Endothelial cell of umbilical vein (primary cell): Measurements from ENCODE around the gene ALDH5A1. TPM values are rescaled to one million over a fixed set of nuclear protein-coding genes. Genes with fewer than 3 reads are reported as not detected.

Source experiments
- BruUV-seq: library from RNA; stranded (reverse); fragments of 400-500 nt; replicated peaks from 2 replicates; lab custom pipeline; 2021; lab: Mats Ljungman, UMichigan
- CTCF ChIA-PET: fragments of 300-600, 350-600 bp; sonication (Branson Sonifier 250); formaldehyde crosslinking; loops from one replicate; lab custom pipeline; 2021; ENCODE audit warnings: antibody characterized with exemption, inconsistent platforms; lab: Charles Lee
- POLR2A ChIA-PET: fragments of 300-600, 350-600 bp; sonication (Branson Sonifier 250); formaldehyde crosslinking; loops from one replicate; lab custom pipeline; 2021; ENCODE audit warnings: antibody characterized with exemption, inconsistent platforms; lab: Charles Lee
- DNase-seq: peaks from one replicate; pipeline ENCODE4 v3.0.0-alpha.2; 2011; ENCODE audit warnings: low read depth, low spot score
- FAIRE-seq: peaks from 2 replicates; lab custom pipeline; 2011; peaks lifted over from hg19 to GRCh38; lab: Jason Lieb, UNC
- H2AFZ ChIP-seq: 2 replicates; pipeline ENCODE4 v1.6.0; 2012; ENCODE audit warnings: low read depth, low read length, control low read depth, inconsistent platforms
- H3K27ac ChIP-seq: 2 replicates; pipeline ENCODE4 v1.5.1; 2011; ENCODE audit warnings: low read depth, mild to moderate bottlenecking, control low read depth, low read length, moderate library complexity; ENCODE audit not compliant: insufficient read depth
- H3K27me3 ChIP-seq, 2 experiments: 2 replicates each; pipeline versions ENCODE4 v1.6.0 to v1.6.1; 2011; ENCODE audit warnings: low read length in 2 of 2, mixed read lengths in 1 of 2; ENCODE audit not compliant: control insufficient read depth in 2 of 2, insufficient read depth in 2 of 2
- H3K36me3 ChIP-seq, 2 experiments: 2 replicates in 1 of 2; 3 replicates in 1 of 2; pipeline ENCODE4 v1.5.1; 2011; ENCODE audit warnings: low read length in 2 of 2, mild to moderate bottlenecking in 1 of 2, moderate library complexity in 1 of 2; ENCODE audit not compliant: control insufficient read depth in 2 of 2, insufficient read depth in 2 of 2; ENCODE audit errors: extremely low read depth in 1 of 2
- H3K4me1 ChIP-seq: 3 replicates; pipeline ENCODE4 v1.5.1; 2011; ENCODE audit warnings: mild to moderate bottlenecking, low read length; ENCODE audit not compliant: control insufficient read depth, insufficient read depth; ENCODE audit errors: extremely low read depth
- H3K4me2 ChIP-seq: 2 replicates; pipeline ENCODE4 v1.6.1; 2011; ENCODE audit warnings: low read length, control low read depth, mixed read lengths; ENCODE audit not compliant: insufficient read depth
- H3K4me3 ChIP-seq, 3 experiments: fragments of 200-600 bp in 1 of 3; sonication (generic), shearing (Covaris generic) in 1 of 3; replicated peaks in 1 of 3; 2 replicates each; pipeline ENCODE4 v1.5.1; 2011 to 2016; ENCODE audit warnings: control low read depth in 3 of 3, low read length in 3 of 3, mild to moderate bottlenecking in 2 of 3, inconsistent platforms in 1 of 3, low read depth in 1 of 3, moderate library complexity in 1 of 3; ENCODE audit not compliant: insufficient read depth in 1 of 3
- H3K79me2 ChIP-seq: 2 replicates; pipeline ENCODE4 v1.6.0; 2012; ENCODE audit warnings: low read length, inconsistent platforms; ENCODE audit not compliant: control insufficient read depth, insufficient read depth
- H3K9ac ChIP-seq: replicated peaks from 2 replicates; pipeline ENCODE3; 2011; ENCODE audit warnings: low read length, control low read depth; ENCODE audit not compliant: insufficient read depth; ENCODE audit errors: extremely low read depth
- H3K9me1 ChIP-seq: replicated peaks from 3 replicates; pipeline ENCODE4 v1.6.0; 2011; ENCODE audit warnings: mild to moderate bottlenecking, low read length; ENCODE audit not compliant: control insufficient read depth, insufficient read depth; ENCODE audit errors: extremely low read depth
- H3K9me3 ChIP-seq: replicated peaks from 2 replicates; pipeline ENCODE4 v1.5.1; 2012; ENCODE audit warnings: low read length, inconsistent platforms; ENCODE audit not compliant: control insufficient read depth, insufficient read depth
- H4K20me1 ChIP-seq: replicated peaks from 2 replicates; pipeline ENCODE3; 2011; ENCODE audit warnings: mild to moderate bottlenecking, low read length; ENCODE audit not compliant: control insufficient read depth, insufficient read depth; ENCODE audit errors: extremely low read depth
- CTCF ChIP-seq, 2 donors: IDR thresholded peaks; 1 replicate in 1 of 2; 2 replicates in 1 of 2; pipeline ENCODE4 v1.5.1; 2011; ENCODE audit warnings: low read length in 2 of 2, mild to moderate bottlenecking in 2 of 2, moderate library complexity in 2 of 2, control low read depth in 1 of 2, inconsistent platforms in 1 of 2, low read depth in 1 of 2; ENCODE audit not compliant: insufficient read depth in 1 of 2; ENCODE audit errors: extremely low read depth in 1 of 2
- EZH2 ChIP-seq: IDR thresholded peaks from 2 replicates; pipeline ENCODE4 v1.6.1; 2012; ENCODE audit warnings: borderline replicate concordance, low read depth, mild to moderate bottlenecking, moderate library complexity, low read length, inconsistent platforms; ENCODE audit not compliant: severe bottlenecking
- FOS ChIP-seq: IDR thresholded peaks from 2 replicates; pipeline ENCODE4 v1.6.1; 2011; ENCODE audit warnings: mild to moderate bottlenecking, low read length, moderate library complexity, borderline replicate concordance; ENCODE audit not compliant: insufficient read depth
- GATA2 ChIP-seq: IDR thresholded peaks from 2 replicates; pipeline ENCODE4 v1.7.0; 2011; ENCODE audit warnings: low read depth, mild to moderate bottlenecking, moderate library complexity, mixed read lengths, low read length; ENCODE audit not compliant: insufficient read length, insufficient read depth
- JUN ChIP-seq: IDR thresholded peaks from 2 replicates; pipeline ENCODE4 v1.6.1; 2011; ENCODE audit warnings: borderline replicate concordance, low read depth; ENCODE audit not compliant: insufficient read length, insufficient read depth
- MAX ChIP-seq: IDR thresholded peaks from 2 replicates; pipeline ENCODE4 v1.6.1; 2011; ENCODE audit not compliant: insufficient read depth, insufficient read length
- MYC ChIP-seq: IDR thresholded peaks from one replicate; pipeline ENCODE4 v1.6.1; 2011; ENCODE audit warnings: mild to moderate bottlenecking, low read depth, low read length
- POLR2A ChIP-seq: IDR thresholded peaks from 2 replicates; pipeline ENCODE4 v1.6.1; 2012; ENCODE audit warnings: low read depth, mild to moderate bottlenecking, control low read depth, low read length
- POLR2AphosphoS5 ChIP-seq: IDR thresholded peaks from 2 replicates; pipeline ENCODE4 v1.6.1; 2012; ENCODE audit warnings: low read depth, mild to moderate bottlenecking, control low read depth, low read length, moderate library complexity; ENCODE audit not compliant: insufficient read depth
- dilution Hi-C: fragments of 300-500 bp; cut with MboI; formaldehyde crosslinking; loops from one replicate; pipeline ENCODE4 v1.15.0; 2019; ENCODE audit warnings: low sequenced_read_pairs; ENCODE audit not compliant: extremely low pct_ligation_motif_present
- intact Hi-C: fragments of 100-400 bp; cut with micrococcal nuclease; formaldehyde crosslinking; loops from one replicate; pipeline ENCODE4 v1.10.0; 2022
- polyA plus RNA-seq, 4 experiments: library from polyadenylated mRNA; depleted of rRNA in 3 of 4; stranded (reverse) in 3 of 4; unstranded in 1 of 4; fragments of >200 nt; gene quantifications; 2 replicates each; pipeline versions ENCODE4 v1.2.1 to v1.2.3, GENCODE V29; 2011 to 2012; ENCODE audit warnings: missing spikeins in 1 of 4
- total RNA-seq: library from RNA; stranded (reverse); gene quantifications from 2 replicates; pipeline ENCODE4 v1.2.3, GENCODE V29; 2021

The ALDH5A1 gene
- total and polyA plus RNA-seq, 2 donors (not counting 3 experiments of a cell fraction or from before 2014, with no cell fraction given): 0.51 to 1.1 TPM

GRCh38 chr6:24476631-24477030 is 18.1 kb upstream of the ALDH5A1 start:
- Histone ChIP-seq H4K20me1 (no peaks in the 10 kb centered on the region), H3K4me2 (no peak overlapping the region), H3K4me3 (no peak overlapping the region), H3K9me3 (no peaks in the 10 kb centered on the region), H3K27ac (no peak overlapping the region), H3K79me2 (no peaks in the 10 kb centered on the region), H2AFZ (no peak overlapping the region), H3K36me3 (no peaks in the 10 kb centered on the region), H3K4me1 (no peaks in the 10 kb centered on the region), H3K9me1 (no peaks in the 10 kb centered on the region), H3K27me3 (no peaks in the 10 kb centered on the region), H3K9ac (no peak overlapping the region)
- DNase-seq (no peak), FAIRE-seq (no peak)
- no TSS peak for BruUV-seq
- TF ChIP-seq MAX (no peak), CTCF (IDR thresholded peaks at IDR 0.05; ENCODE audit: extremely low read depth in 1 of 2, insufficient read depth in 1 of 2, low read depth in 1 of 2, low read length in 2 of 2) (no peak), EZH2 (no peak), GATA2 (no peak), MYC (no peak), JUN (no peak), POLR2AphosphoS5 (no peak), POLR2A (no peak), FOS (no peak)
- dilution Hi-C loops: no loop called here
- CTCF ChIA-PET: interaction anchor here (0.6 kb wide), 1 partner anchor 153 kb away, joined by 3 read pairs; no protein-coding TSS in a partner anchor
- intact Hi-C loops: no loop called here
- POLR2A ChIA-PET: no interaction called here
